Heart right ventricle (tissue), 16 donors: ENCODE data around the gene ASAH2B. TPM values are rescaled to one million over a fixed set of nuclear protein-coding genes. Genes with fewer than 3 reads are reported as not detected.
A peak's percentile ranks its signal among the peaks of the same experiment; 100 is the strongest.

Experiments
- ATAC-seq, 8 donors: fragments of 200-7000 bp; cut with Tn5 transposase; one replicate each; pipeline ENCODE4 v1.9.1; 2020; ENCODE audit warnings: mild to moderate bottlenecking in 8 of 8, moderate library complexity in 8 of 8, moderate number of reproducible peaks in 1 of 8
- DNase-seq, 2 donors: peaks; one replicate each; pipeline ENCODE4 v3.0.0-alpha.2; 2020
- H3K27ac ChIP-seq, 10 donors: fragments of 200-600 bp; sonication (generic) in 2 of 10; one replicate each; pipeline versions ENCODE4 v1.5.0 to v1.8.0; 2020 to 2022; ENCODE audit warnings: mild to moderate bottlenecking in 3 of 10
- H3K27me3 ChIP-seq, 7 donors: fragments of 200-600 bp; one replicate each; pipeline ENCODE4 v1.8.0; 2021 to 2022; ENCODE audit warnings: mild to moderate bottlenecking in 2 of 7
- H3K36me3 ChIP-seq, 9 donors: fragments of 200-600 bp; sonication (generic) in 1 of 9; one replicate each; pipeline versions ENCODE4 v1.5.0 to v1.8.0; 2020 to 2022; ENCODE audit warnings: mild to moderate bottlenecking in 2 of 9
- H3K4me1 ChIP-seq, 9 donors: fragments of 200-600 bp; sonication (generic) in 1 of 9; one replicate each; pipeline versions ENCODE4 v1.5.0 to v1.8.0; 2020 to 2022; ENCODE audit warnings: mild to moderate bottlenecking in 4 of 9
- H3K4me3 ChIP-seq, 10 donors: fragments of 200-600 bp; sonication (generic) in 2 of 10; one replicate each; pipeline versions ENCODE4 v1.5.0 to v1.8.0; 2020 to 2022; ENCODE audit warnings: mild to moderate bottlenecking in 7 of 10, moderate library complexity in 2 of 10
- H3K9me3 ChIP-seq, 11 donors: fragments of 200-600 bp in 10 of 11; sonication (generic) in 2 of 11; one replicate each; pipeline versions ENCODE4 v1.5.0 to v1.8.0; 2013 to 2022; ENCODE audit warnings: mild to moderate bottlenecking in 2 of 11, control low read depth in 1 of 11, moderate library complexity in 1 of 11
- WGBS, 2 donors: extraction: QIAGEN DNeasy Blood & Tissue Kit; methylation state at CpG; one replicate each; pipeline ENCODE4 v1.1.7; 2013; ENCODE audit warnings: inconsistent platforms in 1 of 2; 5-methylcytosine and 5-hydroxymethylcytosine counted together
- intact Hi-C, 10 donors: fragments of 100-400 bp; cut with DNase I; formaldehyde crosslinking; loops; one replicate each; pipeline versions ENCODE4 v1.11.1 to v1.14.2; 2022
- polyA plus RNA-seq, 2 donors: library from polyadenylated mRNA; stranded (reverse); fragments of 200-250 nt; gene quantifications; one replicate each; pipeline ENCODE4 v1.2.3, GENCODE V29; 2013
- total RNA-seq, 10 donors: library from RNA; stranded (reverse); fragmentation: NEBNext Ultra II Directional in 3 of 10; extraction: Animal tissue kit (Norgen Biotek cat#: 25700) in 3 of 10; gene quantifications; one replicate each; pipeline versions ENCODE4 v1.2.1 to v1.2.4, GENCODE V29; 2021 to 2023
- TF ChIP-seq, protein P1 (sequence below), 9 donors: fragments of 200-600 bp; sonication (generic) in 2 of 9; IDR thresholded peaks; one replicate each; pipeline versions ENCODE4 v1.5.0 to v1.8.0; 2021 to 2022; ENCODE audit warnings: antibody characterized with exemption in 9 of 9, mild to moderate bottlenecking in 5 of 9, moderate library complexity in 1 of 9
- donor health status: Arrhythmogenic right ventricular cardiomyopathy.
- donor health status: ischemic (EF 13 %, LVEDD 7.1; RV severe dilation, severe dysfunction).
- donor health status: healthy with polysubstance abuse.
- donor health status: DM: no; HTN: yes; CAD: no.
- donor health status: DM: no; HTN: no; CAD: no.
- donor health status: ischemic (EF 25% LVEDD 6.9; RV normal size, moderate dysfunction).
- donor health status: ischemic (EF 25% LVEDD 5.7; RV mildly dilated, moderate dysfunction).
- donor health status: healthy.
- donor health status: DM: yes; HTN: yes; CAD: no.
- donor health status: Ischemic cardiomyopathy.
- donor health status: ischemic (EF 35%, LVEDD 5.7; RV mildly dilated, moderate dysfunction).
- donor health status: nonischemic (EF 11% LVEDD 7.7; RV severe dilation, severe dysfunction).
- donor health status: DM: yes; HTN: yes; CAD: no.
- donor health status: PGD.
- donor health status: ischemic (EF 29% LVEDD 5.4; RV normal size, mild dysfunction).
- donor health status: nonischemic (EF 23%, LVEDD 6.1; RV moderate dilation, normal function).

Gene ASAH2B
- total and polyA plus RNA-seq, 12 donors: 1.8 to 6.9 (median 3.9) TPM

DNA sequence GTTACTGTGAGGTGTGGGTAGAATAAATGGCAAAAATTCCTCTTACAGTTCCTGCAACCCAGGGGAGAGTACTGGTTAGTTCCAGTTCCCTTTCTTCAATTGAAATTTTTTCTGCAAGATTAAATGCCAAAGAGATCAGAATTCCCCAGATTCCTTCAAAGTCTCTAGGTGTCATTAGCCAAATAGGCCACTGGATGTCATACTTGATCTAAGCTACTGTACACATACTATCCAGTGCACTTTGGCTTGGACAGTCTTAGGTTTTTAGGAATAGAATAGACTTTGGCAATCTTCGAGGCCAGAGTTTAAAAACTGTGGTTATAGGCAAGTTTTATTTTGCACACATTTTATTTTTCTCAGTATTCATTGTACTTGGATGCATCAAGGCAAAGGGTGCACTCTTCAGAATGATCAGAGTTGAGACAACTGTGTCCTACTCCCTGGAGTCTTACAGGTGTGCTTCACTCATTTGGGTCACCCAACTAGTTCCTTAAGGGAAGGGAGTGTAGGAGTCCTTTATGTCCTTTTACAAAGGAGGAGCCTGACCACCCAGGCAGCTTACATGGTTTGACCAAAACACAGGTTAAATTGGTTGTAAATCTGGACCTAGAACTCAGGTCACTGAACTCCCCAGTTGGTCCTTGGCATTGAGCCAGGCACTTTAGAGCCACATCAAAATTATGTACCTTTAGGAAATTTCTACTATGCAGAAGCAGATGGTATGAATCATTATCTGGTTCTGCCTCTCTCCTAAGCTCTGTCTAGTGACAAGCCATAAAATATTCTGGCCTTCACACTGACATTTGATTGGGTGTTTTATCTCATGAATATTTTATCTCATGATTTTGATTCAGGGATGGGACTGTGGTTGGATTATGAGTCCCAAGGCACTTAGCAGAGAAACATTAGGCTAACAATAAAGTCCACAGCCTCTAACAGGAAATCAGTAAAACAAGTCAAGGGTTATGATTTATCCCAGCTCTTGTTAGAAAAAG is 49.5 kb downstream of the ASAH2B start:
- ATAC-seq (peak in 5 of 8 donors; percentile 46 to 78 (median 59)), DNase-seq (no peak)
- TF ChIP-seq, protein P1, sequence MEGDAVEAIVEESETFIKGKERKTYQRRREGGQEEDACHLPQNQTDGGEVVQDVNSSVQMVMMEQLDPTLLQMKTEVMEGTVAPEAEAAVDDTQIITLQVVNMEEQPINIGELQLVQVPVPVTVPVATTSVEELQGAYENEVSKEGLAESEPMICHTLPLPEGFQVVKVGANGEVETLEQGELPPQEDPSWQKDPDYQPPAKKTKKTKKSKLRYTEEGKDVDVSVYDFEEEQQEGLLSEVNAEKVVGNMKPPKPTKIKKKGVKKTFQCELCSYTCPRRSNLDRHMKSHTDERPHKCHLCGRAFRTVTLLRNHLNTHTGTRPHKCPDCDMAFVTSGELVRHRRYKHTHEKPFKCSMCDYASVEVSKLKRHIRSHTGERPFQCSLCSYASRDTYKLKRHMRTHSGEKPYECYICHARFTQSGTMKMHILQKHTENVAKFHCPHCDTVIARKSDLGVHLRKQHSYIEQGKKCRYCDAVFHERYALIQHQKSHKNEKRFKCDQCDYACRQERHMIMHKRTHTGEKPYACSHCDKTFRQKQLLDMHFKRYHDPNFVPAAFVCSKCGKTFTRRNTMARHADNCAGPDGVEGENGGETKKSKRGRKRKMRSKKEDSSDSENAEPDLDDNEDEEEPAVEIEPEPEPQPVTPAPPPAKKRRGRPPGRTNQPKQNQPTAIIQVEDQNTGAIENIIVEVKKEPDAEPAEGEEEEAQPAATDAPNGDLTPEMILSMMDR (IDR thresholded peaks at IDR 0.05): peak in 7 of 9 donors; percentile 32 to 57 (median 47)
- H3K4me1 ChIP-seq: no peaks in the 10 kb centered on the region
- intact Hi-C loops: no loop called here
- no peaks in the 10 kb centered on the region for H3K36me3 ChIP-seq
- no peaks in the 10 kb centered on the region for H3K9me3 ChIP-seq
- no peak overlapping the region for H3K4me3 ChIP-seq
- H3K27ac ChIP-seq: no peak overlapping the region
- 31 to 49% methylated on average over 1 of the region's 1 CpG for WGBS, 2 donors
- H3K27me3 ChIP-seq: no peaks in the 10 kb centered on the region

DNA sequence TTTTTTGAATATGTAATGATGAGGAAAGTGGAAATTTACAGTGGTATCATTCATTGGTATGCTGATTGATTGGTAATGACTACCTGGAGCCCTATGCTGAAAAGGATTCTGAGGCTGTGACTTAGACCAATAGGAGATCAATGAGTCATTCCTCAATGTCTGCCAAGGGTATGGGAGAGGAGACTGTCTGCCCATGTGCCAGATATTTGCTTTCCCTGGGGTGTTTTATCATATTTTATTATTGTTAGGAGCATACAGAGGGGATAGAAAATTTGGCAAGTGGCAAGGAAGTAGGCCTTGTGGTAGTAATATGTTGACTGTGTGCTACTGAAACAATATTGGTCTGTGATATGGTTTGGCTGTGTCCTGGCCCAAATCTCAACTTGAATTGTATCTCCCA is 54.8 kb downstream of the ASAH2B start:
- H3K9me3 ChIP-seq: no peaks in the 10 kb centered on the region
- H3K27me3 ChIP-seq: peaks cover 0 to 7% (median 0%) of the 10 kb centered on the region in 7 donors
- DNase-seq (no peak), ATAC-seq (no peak)
- H3K27ac ChIP-seq: no peak overlapping the region
- H3K4me3 ChIP-seq: no peak overlapping the region
- intact Hi-C loops: no loop called here
- H3K4me1 ChIP-seq: no peaks in the 10 kb centered on the region
- H3K36me3 ChIP-seq: no peaks in the 10 kb centered on the region
- TF ChIP-seq, protein P1 (IDR thresholded peaks at IDR 0.05): no peak

DNA sequence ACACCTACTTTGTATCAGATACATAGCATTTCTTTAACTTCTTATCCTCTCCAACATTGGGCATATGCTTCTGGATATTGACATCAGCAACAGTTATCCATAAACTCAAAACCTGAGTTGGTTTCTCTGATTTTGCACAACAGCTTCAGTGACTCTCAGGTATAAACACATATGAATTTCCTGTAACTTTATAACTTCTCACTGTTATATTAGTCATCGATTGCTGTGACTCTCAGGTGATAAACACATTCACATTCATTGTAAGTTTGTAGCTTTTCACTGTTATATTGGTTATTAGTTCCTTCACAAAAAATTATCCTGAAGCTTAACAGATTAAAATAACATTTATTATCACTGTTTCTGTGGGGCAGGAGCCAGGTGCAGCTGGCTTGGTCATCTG is 57.0 kb downstream of the ASAH2B start:
- Histone ChIP-seq H3K4me1 (no peaks in the 10 kb centered on the region), H3K36me3 (no peaks in the 10 kb centered on the region), H3K9me3 (no peaks in the 10 kb centered on the region), H3K4me3 (no peak overlapping the region), H3K27me3 (peaks cover 0 to 7% (median 0%) of the 10 kb centered on the region in 7 donors), H3K27ac (no peak overlapping the region)
- WGBS, 2 donors: 82 to 91% methylated on average over 1 of the region's 1 CpG
- intact Hi-C loops: no loop called here
- ATAC-seq: no peak
- TF ChIP-seq, protein P1 (IDR thresholded peaks at IDR 0.05): no peak
- no peak for DNase-seq

DNA sequence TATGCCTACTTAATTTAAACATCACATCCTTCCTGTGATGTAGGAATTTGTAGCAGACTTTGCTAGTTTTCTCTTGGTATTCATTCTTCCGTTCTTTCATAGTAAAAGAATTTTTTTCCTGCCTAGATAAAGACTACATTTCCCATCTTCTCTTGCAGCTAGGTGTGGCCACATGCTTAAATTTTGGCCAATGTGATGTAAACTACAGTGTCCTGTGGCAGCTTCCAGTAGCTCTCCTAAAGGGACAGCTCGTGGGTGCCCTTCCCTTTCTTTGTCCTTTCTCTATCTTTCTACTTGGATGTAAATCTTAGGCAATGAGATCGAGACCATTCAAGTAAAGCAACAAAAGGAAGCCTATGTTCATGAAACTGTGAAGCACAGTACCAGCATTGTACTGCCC is 58.6 kb downstream of the ASAH2B start:
- TF ChIP-seq, protein P1 (IDR thresholded peaks at IDR 0.05): no peak
- 67 to 77% methylated on average over 3 of the region's 3 CpGs for WGBS, 2 donors
- intact Hi-C loops: no loop called here
- no peaks in the 10 kb centered on the region for H3K36me3 ChIP-seq
- H3K9me3 ChIP-seq: no peaks in the 10 kb centered on the region
- ATAC-seq: no peak
- peaks cover 0 to 7% (median 0%) of the 10 kb centered on the region in 7 donors for H3K27me3 ChIP-seq
- H3K4me1 ChIP-seq: no peaks in the 10 kb centered on the region
- no peak for DNase-seq
- no peak overlapping the region for H3K27ac ChIP-seq
- no peak overlapping the region for H3K4me3 ChIP-seq
